CD8-positive, alpha-beta memory T cell (primary cell): ENCODE data around the gene CNPY2. TPM values are rescaled to one million over a fixed set of nuclear protein-coding genes. Genes with fewer than 3 reads are reported as not detected.
A peak's percentile ranks its signal among the peaks of the same experiment; 100 is the strongest.
"Not testable (repeated sequence)": the region's sequence is repeated elsewhere in the genome, so short reads cannot be mapped to it uniquely, and the experiment has no call there.

Experiments
- CTCF ChIA-PET: fragments of 350-600 bp; sonication (Branson Sonifier 250); formaldehyde crosslinking; loops from one replicate; lab custom pipeline; 2021; ENCODE audit warnings: antibody characterized with exemption; lab: Charles Lee
- POLR2A ChIA-PET: fragments of 350-600 bp; sonication (Branson Sonifier 250); formaldehyde crosslinking; loops from one replicate; lab custom pipeline; 2021; ENCODE audit warnings: antibody characterized with exemption; lab: Charles Lee
- DNase-seq, 5 donors: peaks; one replicate each; pipeline versions ENCODE4 v3.0.0 to v3.0.0-alpha.2; 2020 to 2022; ENCODE audit warnings: mixed read lengths in 1 of 5
- H3K27ac ChIP-seq: one replicate; pipeline ENCODE4 v1.7.0; 2013; ENCODE audit warnings: low read depth, mild to moderate bottlenecking, low read length, moderate library complexity
- H3K27me3 ChIP-seq: 2 replicates; pipeline ENCODE4 v1.7.0; 2013; ENCODE audit warnings: low read length, mild to moderate bottlenecking; ENCODE audit not compliant: insufficient read depth, poor library complexity, severe bottlenecking
- H3K36me3 ChIP-seq: 2 replicates; pipeline ENCODE4 v1.7.0; 2013; ENCODE audit warnings: mild to moderate bottlenecking, low read length, moderate library complexity; ENCODE audit not compliant: insufficient read depth
- H3K4me1 ChIP-seq: 2 replicates; pipeline ENCODE4 v1.7.0; 2013; ENCODE audit warnings: mild to moderate bottlenecking, low read length, moderate library complexity; ENCODE audit not compliant: insufficient read depth
- H3K4me3 ChIP-seq: 2 replicates; pipeline ENCODE4 v1.7.0; 2013; ENCODE audit warnings: mild to moderate bottlenecking, low read length
- H3K9me3 ChIP-seq: 2 replicates; pipeline ENCODE4 v1.7.0; 2013; ENCODE audit warnings: mild to moderate bottlenecking, low read length
- H3K27ac Mint-ChIP-seq, 8 donors: one replicate each; pipeline ENCODE4 v1.8.0; 2020 to 2021; ENCODE audit warnings: mixed read lengths in 8 of 8, mild to moderate bottlenecking in 6 of 8, inconsistent platforms in 3 of 8, moderate library complexity in 3 of 8
- H3K27me3 Mint-ChIP-seq, 2 donors: one replicate each; pipeline ENCODE4 v1.8.0; 2020 to 2021; ENCODE audit warnings: mixed read lengths in 2 of 2, mild to moderate bottlenecking in 1 of 2, moderate library complexity in 1 of 2
- H3K36me3 Mint-ChIP-seq, 3 donors: one replicate each; pipeline ENCODE4 v1.8.0; 2020 to 2021; ENCODE audit warnings: mixed read lengths in 3 of 3, inconsistent platforms in 1 of 3, mild to moderate bottlenecking in 1 of 3
- H3K4me1 Mint-ChIP-seq, 3 donors: one replicate each; pipeline ENCODE4 v1.8.0; 2020 to 2021; ENCODE audit warnings: mixed read lengths in 3 of 3, inconsistent platforms in 1 of 3, mild to moderate bottlenecking in 1 of 3
- H3K4me3 Mint-ChIP-seq, 7 donors: one replicate each; pipeline ENCODE4 v1.8.0; 2020 to 2021; ENCODE audit warnings: mixed read lengths in 7 of 7, mild to moderate bottlenecking in 6 of 7, moderate library complexity in 4 of 7, inconsistent platforms in 2 of 7
- H3K9me3 Mint-ChIP-seq, 5 donors: one replicate each; pipeline ENCODE4 v1.8.0; 2020 to 2022; ENCODE audit warnings: mixed read lengths in 5 of 5, mild to moderate bottlenecking in 3 of 5, moderate library complexity in 2 of 5, inconsistent platforms in 1 of 5
- polyA plus RNA-seq: library from polyadenylated mRNA; unstranded; fragments of 300-500 nt; fragmentation: Illumina TruSeq; gene quantifications from one replicate; pipeline ENCODE4 v1.2.3, GENCODE V29; 2021
- total RNA-seq, 2 experiments: library from RNA; stranded (reverse); gene quantifications; one replicate each; pipeline ENCODE4 v1.2.3, GENCODE V29; 2021

The CNPY2 gene
- total and polyA plus RNA-seq, 3 experiments from 2014 or later = 165 to 188 (median 167) TPM

GRCh38 chr12:56266068-56266692, 49.6 kb downstream of the CNPY2 start:
- peak overlapping the region; percentile 93 for H3K4me3 ChIP-seq
- H3K36me3 Mint-ChIP-seq = peaks cover 0 to 28% (median 2%) of the 10 kb centered on the region in 3 donors

DNA sequence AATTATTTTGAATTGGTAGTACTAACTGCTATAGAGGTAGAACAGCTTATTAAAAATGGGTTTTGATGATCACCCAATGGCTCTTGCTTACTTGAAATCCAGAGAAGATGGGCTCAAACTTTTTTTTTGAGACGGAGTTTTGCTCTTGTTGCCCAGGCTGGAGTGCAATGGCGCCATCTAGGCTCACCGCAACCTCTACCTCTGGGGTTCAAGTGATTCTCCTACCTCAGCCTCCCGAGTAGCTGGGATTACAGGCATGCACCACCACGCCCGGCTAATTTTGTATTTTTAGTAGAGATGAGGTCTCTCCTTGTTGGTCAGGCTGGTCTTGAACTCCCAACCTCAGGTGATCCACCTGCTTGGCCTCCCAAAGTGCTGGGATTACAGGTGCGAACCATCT, 52.8 kb downstream of the CNPY2 start:
- H3K36me3 ChIP-seq, H3K4me3 Mint-ChIP-seq, DNase-seq, H3K27ac Mint-ChIP-seq, H3K9me3 Mint-ChIP-seq, H3K9me3 ChIP-seq, H3K27me3 Mint-ChIP-seq, H3K36me3 Mint-ChIP-seq, H3K4me3 ChIP-seq, H3K27me3 ChIP-seq, H3K27ac ChIP-seq: not testable (repeated sequence)
- ChIA-PET POLR2A (interaction anchor here (0.7 kb wide), 1 partner anchor 74 kb away, joined by 11 read pairs; the partner anchor contains the start of gene SMARCC2), CTCF (interaction anchor here (1.2 to 1.3 kb wide), 2 partner anchors 10 to 40 kb away, joined by 4 read pairs; no protein-coding TSS in a partner anchor)
- H3K4me1 Mint-ChIP-seq = peaks cover 24 to 26% (median 24%) of the 10 kb centered on the region in 3 donors
- peaks cover 18% of the 10 kb centered on the region for H3K4me1 ChIP-seq

More at GRCh38 chr12:56266068-56266692, 49.6 kb downstream of the CNPY2 start:
- not testable (repeated sequence) for H3K36me3 ChIP-seq, DNase-seq, H3K27me3 Mint-ChIP-seq, H3K27me3 ChIP-seq, H3K9me3 ChIP-seq, H3K9me3 Mint-ChIP-seq
- peaks cover 18 to 21% (median 21%) of the 10 kb centered on the region in 3 donors for H3K4me1 Mint-ChIP-seq
- peak overlapping the region; percentile 89 to 97 (median 95) for H3K4me3 Mint-ChIP-seq
- H3K4me1 ChIP-seq = peaks cover 12% of the 10 kb centered on the region
- H3K27ac ChIP-seq = peak overlapping the region; percentile 98
- ChIA-PET POLR2A (interaction anchor here (0.5 to 1.7 kb wide), 8 partner anchors 8 to 293 kb away, joined by 3 to 11 read pairs (median 4); partner anchors contain the start of genes ANKRD52, RNF41, SPRYD4 and TIMELESS), CTCF (interaction anchor here (0.7 to 2.8 kb wide), 15 partner anchors 8 to 201 kb away, joined by 3 to 18 read pairs (median 3); partner anchors contain the start of genes ANKRD52, ESYT1, SMARCC2 and ZC3H10)
- H3K27ac Mint-ChIP-seq = peak overlapping the region; percentile 80 to 99 (median 96)

DNA sequence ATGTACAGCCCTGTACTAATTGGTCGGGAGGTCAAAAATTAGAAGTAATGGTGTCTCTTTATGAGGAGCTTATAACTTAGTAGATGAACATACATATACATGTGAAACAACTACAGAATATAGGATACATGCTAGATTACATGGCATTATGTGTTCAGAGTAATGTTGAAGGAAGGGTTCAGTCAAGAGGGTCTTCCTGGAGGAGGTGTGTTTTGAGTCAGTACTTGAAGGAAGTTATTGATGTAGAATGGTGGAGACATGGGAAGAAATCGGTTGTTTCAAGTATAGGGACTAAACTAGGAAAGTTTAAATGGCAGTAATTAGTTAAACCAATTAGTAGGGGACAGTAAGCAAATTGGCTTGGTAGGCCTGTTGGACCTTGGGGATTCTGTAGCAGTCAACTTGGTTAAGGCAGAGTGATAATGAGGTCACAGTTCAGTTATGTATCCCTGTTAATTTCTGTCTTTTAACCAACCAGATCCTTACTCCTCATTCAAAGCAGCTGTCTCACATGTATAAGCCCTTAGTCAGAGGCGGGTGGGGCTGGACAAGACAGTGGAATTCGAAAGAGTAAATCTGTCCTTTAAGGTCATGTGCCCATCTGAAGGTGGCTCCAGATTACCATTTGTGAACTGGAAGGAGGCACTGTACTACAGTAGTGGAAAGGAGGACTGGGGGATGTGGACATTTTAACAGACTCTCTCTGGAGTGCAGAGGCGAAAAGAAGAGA, 54.1 kb downstream of the CNPY2 start:
- POLR2A ChIA-PET = no interaction called here
- DNase-seq = no peak
- no peaks in the 10 kb centered on the region for H3K36me3 ChIP-seq
- peak overlapping the region in 1 of 8 donors; percentile 3 for H3K27ac Mint-ChIP-seq
- H3K27ac ChIP-seq = no peak overlapping the region
- H3K9me3 ChIP-seq = no peaks in the 10 kb centered on the region
- no peak overlapping the region for H3K4me3 ChIP-seq
- H3K27me3 Mint-ChIP-seq = no peaks in the 10 kb centered on the region
- CTCF ChIA-PET = no interaction called here
- peaks cover 19 to 26% (median 23%) of the 10 kb centered on the region in 3 donors for H3K4me1 Mint-ChIP-seq
- no peaks in the 10 kb centered on the region for H3K27me3 ChIP-seq
- H3K9me3 Mint-ChIP-seq = no peaks in the 10 kb centered on the region
- peak overlapping the region in 1 of 7 donors; percentile 4 for H3K4me3 Mint-ChIP-seq
- H3K4me1 ChIP-seq = peaks cover 21% of the 10 kb centered on the region
- H3K36me3 Mint-ChIP-seq = peaks cover 0 to 9% (median 0%) of the 10 kb centered on the region in 3 donors

DNA sequence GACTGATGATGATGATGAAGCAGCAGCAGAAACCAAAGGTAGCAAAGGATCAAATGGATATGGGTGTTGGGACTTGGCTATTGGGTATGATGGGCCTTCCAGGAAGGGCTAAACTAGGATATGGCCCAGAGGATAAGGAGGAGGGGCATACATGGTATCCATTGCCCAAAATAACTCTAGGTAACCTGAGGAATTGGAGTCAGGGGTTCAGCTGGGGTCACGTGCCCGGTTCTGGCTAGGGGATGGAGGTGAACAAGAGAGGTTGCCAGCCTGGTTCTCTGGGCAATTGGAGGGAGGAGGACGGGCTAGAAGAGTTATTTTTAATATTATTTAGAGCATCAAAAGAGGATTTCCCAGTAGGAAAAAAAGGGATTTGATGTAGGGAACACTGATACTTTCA, 54.9 kb downstream of the CNPY2 start:
- ChIA-PET CTCF (no interaction called here), POLR2A (no interaction called here)
- H3K27me3 ChIP-seq = no peaks in the 10 kb centered on the region
- no peak for DNase-seq
- peaks cover 23% of the 10 kb centered on the region for H3K4me1 ChIP-seq
- peaks cover 0 to 13% (median 3%) of the 10 kb centered on the region in 3 donors for H3K36me3 Mint-ChIP-seq
- no peak overlapping the region for H3K4me3 ChIP-seq
- no peaks in the 10 kb centered on the region for H3K9me3 ChIP-seq
- no peaks in the 10 kb centered on the region for H3K36me3 ChIP-seq
- H3K27ac ChIP-seq = no peak overlapping the region
- H3K27me3 Mint-ChIP-seq = no peaks in the 10 kb centered on the region
- peaks cover 21 to 28% (median 24%) of the 10 kb centered on the region in 3 donors for H3K4me1 Mint-ChIP-seq
- H3K4me3 Mint-ChIP-seq = peak overlapping the region in 2 of 7 donors; percentile 4 to 59
- H3K27ac Mint-ChIP-seq = peak overlapping the region in 2 of 8 donors; percentile 21 to 59
- no peaks in the 10 kb centered on the region for H3K9me3 Mint-ChIP-seq

DNA sequence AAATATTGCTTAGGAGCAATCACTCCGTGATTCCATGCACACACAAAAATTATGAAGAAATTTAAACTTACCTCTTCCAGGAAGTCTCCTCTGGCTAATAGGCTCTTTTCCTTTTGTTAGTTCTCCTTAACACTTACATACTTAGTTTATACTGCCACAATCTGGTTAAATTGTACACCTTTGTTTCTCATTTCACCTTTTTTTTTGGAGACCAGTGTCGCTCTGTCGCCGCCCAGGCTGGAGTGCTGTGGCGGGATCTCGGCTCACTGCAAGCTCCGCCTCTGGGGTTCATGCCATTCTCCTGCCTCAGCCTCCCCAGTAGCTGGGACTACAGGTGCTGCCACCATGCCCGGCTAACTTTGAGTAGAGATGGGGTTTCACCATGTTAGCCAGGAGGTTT, 55.4 kb downstream of the CNPY2 start:
- DNase-seq = no peak
- no peaks in the 10 kb centered on the region for H3K27me3 Mint-ChIP-seq
- H3K36me3 ChIP-seq = no peaks in the 10 kb centered on the region
- peak overlapping the region in 2 of 8 donors; percentile 37 to 59 for H3K27ac Mint-ChIP-seq
- H3K27me3 ChIP-seq = no peaks in the 10 kb centered on the region
- no peaks in the 10 kb centered on the region for H3K9me3 Mint-ChIP-seq
- H3K4me3 ChIP-seq = no peak overlapping the region
- no peak overlapping the region for H3K27ac ChIP-seq
- CTCF ChIA-PET = no interaction called here
- H3K4me1 Mint-ChIP-seq = peaks cover 22 to 29% (median 22%) of the 10 kb centered on the region in 3 donors
- no peaks in the 10 kb centered on the region for H3K9me3 ChIP-seq
- peaks cover 23% of the 10 kb centered on the region for H3K4me1 ChIP-seq
- peaks cover 0 to 17% (median 3%) of the 10 kb centered on the region in 3 donors for H3K36me3 Mint-ChIP-seq
- H3K4me3 Mint-ChIP-seq = peak overlapping the region in 4 of 7 donors; percentile 33 to 82 (median 69)
- POLR2A ChIA-PET = no interaction called here

Other genes starting within 250 kb of the CNPY2 start
- 1 to 10 TPM; 1.7 to 1.9 TPM for gene ERBB3, start 235.8 kb downstream of the CNPY2 start, total RNA-seq
- 0.63 TPM for gene ERBB3, start 235.8 kb downstream of the CNPY2 start, polyA plus RNA-seq
- gene PA2G4, start 211.4 kb downstream of the CNPY2 start, total RNA-seq = 100 to 1,000 TPM; 468 to 504 TPM
- gene PA2G4, start 211.4 kb downstream of the CNPY2 start, polyA plus RNA-seq = 249 TPM
- gene RPL41, start 199.4 kb downstream of the CNPY2 start, total RNA-seq = 1,000 to 10,000 TPM; 5,711 to 5,990 TPM
- gene RPL41, start 199.4 kb downstream of the CNPY2 start, polyA plus RNA-seq = 7,268 TPM
- gene ZC3H10, start 197.7 kb downstream of the CNPY2 start, total RNA-seq = 1 to 10 TPM; 8.1 to 9.0 TPM
- 3.2 TPM for gene ZC3H10, start 197.7 kb downstream of the CNPY2 start, polyA plus RNA-seq
- gene ESYT1, start 187.7 kb downstream of the CNPY2 start, total RNA-seq = 100 to 1,000 TPM; 185 to 191 TPM
- 374 TPM for gene ESYT1, start 187.7 kb downstream of the CNPY2 start, polyA plus RNA-seq
- 10 to 100 TPM; 68.6 to 70.0 TPM for gene MYL6B, start 163.4 kb downstream of the CNPY2 start, total RNA-seq
- 6.2 TPM for gene MYL6B, start 163.4 kb downstream of the CNPY2 start, polyA plus RNA-seq
- gene MYL6, start 157.6 kb downstream of the CNPY2 start, total RNA-seq = 1,000 to 10,000 TPM; 1,010 to 1,017 TPM
- gene MYL6, start 157.6 kb downstream of the CNPY2 start, polyA plus RNA-seq = 2,423 TPM
- 100 to 1,000 TPM; 107 to 118 TPM for gene SMARCC2, start 126.5 kb downstream of the CNPY2 start, total RNA-seq
- 92.4 TPM for gene SMARCC2, start 126.5 kb downstream of the CNPY2 start, polyA plus RNA-seq
- gene RNF41, start 94.1 kb downstream of the CNPY2 start, total RNA-seq = 10 to 100 TPM; 41.2 to 42.3 TPM
- gene RNF41, start 94.1 kb downstream of the CNPY2 start, polyA plus RNA-seq = 47.4 TPM
- gene NABP2, start 91.6 kb downstream of the CNPY2 start, total RNA-seq = 100 to 1,000 TPM; 102 to 104 TPM
- gene NABP2, start 91.6 kb downstream of the CNPY2 start, polyA plus RNA-seq = 4.6 TPM
- under 1 TPM; 0.35 to 0.62 TPM for gene SLC39A5, start 85.9 kb downstream of the CNPY2 start, total RNA-seq
- not detected for gene SLC39A5, start 85.9 kb downstream of the CNPY2 start, polyA plus RNA-seq
- 10 to 100 TPM; 67.0 to 69.9 TPM for gene ANKRD52, start 57.6 kb downstream of the CNPY2 start, total RNA-seq
- 16.1 TPM for gene ANKRD52, start 57.6 kb downstream of the CNPY2 start, polyA plus RNA-seq
- 10 to 100 TPM; 14.3 to 14.4 TPM for gene COQ10A, start 49.0 kb downstream of the CNPY2 start, total RNA-seq
- gene COQ10A, start 49.0 kb downstream of the CNPY2 start, polyA plus RNA-seq = 14.2 TPM
- 100 to 1,000 TPM; 279 to 286 TPM for gene CS, start 15.7 kb downstream of the CNPY2 start, total RNA-seq
- gene CS, start 15.7 kb downstream of the CNPY2 start, polyA plus RNA-seq = 78.8 TPM
- gene PAN2, start 18.0 kb upstream of the CNPY2 start, total RNA-seq = 10 to 100 TPM; 36.6 to 40.4 TPM
- 5.4 TPM for gene PAN2, start 18.0 kb upstream of the CNPY2 start, polyA plus RNA-seq
- 10 to 100 TPM; 26.9 to 29.6 TPM for gene IL23A, start 22.9 kb upstream of the CNPY2 start, total RNA-seq
- gene IL23A, start 22.9 kb upstream of the CNPY2 start, polyA plus RNA-seq = 26.4 TPM
- 10 to 100 TPM; 61.6 to 63.5 TPM for gene STAT2, start 44.1 kb upstream of the CNPY2 start, total RNA-seq
- gene STAT2, start 44.1 kb upstream of the CNPY2 start, polyA plus RNA-seq = 65.0 TPM
- not detected for gene APOF, start 46.9 kb upstream of the CNPY2 start, total RNA-seq
- not detected for gene APOF, start 46.9 kb upstream of the CNPY2 start, polyA plus RNA-seq
- gene TIMELESS, start 133.4 kb upstream of the CNPY2 start, total RNA-seq = 10 to 100 TPM; 61.9 to 64.1 TPM
- 3.9 TPM for gene TIMELESS, start 133.4 kb upstream of the CNPY2 start, polyA plus RNA-seq
- not detected for gene MIP, start 138.7 kb upstream of the CNPY2 start, total RNA-seq
- gene MIP, start 138.7 kb upstream of the CNPY2 start, polyA plus RNA-seq = 0.07 TPM
- gene SPRYD4, start 152.6 kb upstream of the CNPY2 start, total RNA-seq = 1 to 10 TPM; 3.7 to 3.9 TPM
- 1.1 TPM for gene SPRYD4, start 152.6 kb upstream of the CNPY2 start, polyA plus RNA-seq
- 1 to 10 TPM; 2.3 to 2.5 TPM for gene GLS2, start 172.2 kb upstream of the CNPY2 start, total RNA-seq
- gene GLS2, start 172.2 kb upstream of the CNPY2 start, polyA plus RNA-seq = 3.2 TPM
- 1 to 10 TPM; 3.5 to 4.7 TPM for gene RBMS2, start 205.8 kb upstream of the CNPY2 start, total RNA-seq
- 1.4 TPM for gene RBMS2, start 205.8 kb upstream of the CNPY2 start, polyA plus RNA-seq